Smooth muscle cell (in vitro differentiated cells): ENCODE data around the gene CDH26. TPM values are rescaled to one million over a fixed set of nuclear protein-coding genes. Genes with fewer than 3 reads are reported as not detected.

Source experiments
- DNase-seq: peaks from one replicate; lab custom pipeline; 2025; ENCODE audit not compliant: unreplicated experiment; lab: John Stamatoyannopoulos, UW
- H2AFZ ChIP-seq: fragments of 200-600 bp; sonication (generic); 2 replicates; pipeline ENCODE4 v1.6.0; 2016; ENCODE audit warnings: antibody characterized with exemption, low read depth, mild to moderate bottlenecking
- H3F3A ChIP-seq: fragments of 200-600 bp; sonication (generic); 2 replicates; pipeline ENCODE4 v1.6.0; 2017; ENCODE audit warnings: antibody characterized with exemption, low read depth
- H3K27ac ChIP-seq: fragments of 200-600 bp; sonication (generic); 2 replicates; pipeline ENCODE4 v1.5.1; 2016; ENCODE audit warnings: low read depth, mild to moderate bottlenecking
- H3K27me3 ChIP-seq: fragments of 200-600 bp; sonication (generic); 2 replicates; pipeline ENCODE4 v1.6.1; 2016; ENCODE audit warnings: low read depth, mild to moderate bottlenecking
- H3K36me3 ChIP-seq: fragments of 200-600 bp; sonication (generic); 2 replicates; pipeline ENCODE4 v1.5.1; 2016; ENCODE audit warnings: low read depth
- H3K4me1 ChIP-seq: fragments of 200-600 bp; sonication (generic); 2 replicates; pipeline ENCODE4 v1.5.1; 2016; ENCODE audit warnings: low read depth
- H3K4me2 ChIP-seq: fragments of 200-600 bp; sonication (generic); 2 replicates; pipeline ENCODE4 v1.6.0; 2016; ENCODE audit warnings: mild to moderate bottlenecking
- H3K4me3 ChIP-seq: fragments of 200-600 bp; sonication (generic); 2 replicates; pipeline ENCODE4 v1.5.1; 2016; ENCODE audit warnings: mild to moderate bottlenecking
- H3K79me2 ChIP-seq: fragments of 200-600 bp; sonication (generic); 2 replicates; pipeline ENCODE4 v1.6.0; 2016; ENCODE audit warnings: low read depth, mild to moderate bottlenecking
- H3K9ac ChIP-seq: fragments of 200-600 bp; sonication (generic); 2 replicates; pipeline ENCODE4 v1.6.0; 2016; ENCODE audit warnings: low read depth
- H3K9me3 ChIP-seq: fragments of 200-600 bp; sonication (generic); replicated peaks from 2 replicates; pipeline ENCODE4 v1.5.1; 2016; ENCODE audit warnings: low read depth
- H4K20me1 ChIP-seq: fragments of 200-600 bp; sonication (generic); 2 replicates; pipeline ENCODE4 v1.6.0; 2016; ENCODE audit warnings: low read depth
- WGBS: methylation state at CpG from one replicate; pipeline ENCODE4 v1.1.7; 2016; ENCODE audit warnings: low lambda C conversion rate; 5-methylcytosine and 5-hydroxymethylcytosine counted together
- polyA plus RNA-seq: library from polyadenylated mRNA; unstranded; fragments of >200 nt; fragmentation: Nextera tagmentation; extraction: Ambion mirVana; gene quantifications from 2 replicates; pipeline ENCODE4 v1.2.1, GENCODE V29; 2016
- total RNA-seq: library from RNA; depleted of rRNA; stranded (reverse); fragments of >200 nt; gene quantifications from 2 replicates; pipeline ENCODE4 v1.2.3, GENCODE V29; 2014
- TF ChIP-seq, protein P1 (sequence below): fragments of 200-600 bp; sonication (generic); IDR thresholded peaks from 2 replicates; pipeline ENCODE4 v1.5.1; 2017; ENCODE audit warnings: borderline replicate concordance, mild to moderate bottlenecking, antibody characterized with exemption; ENCODE audit not compliant: insufficient read depth, poor library complexity, severe bottlenecking

CDH26 gene
- total and polyA plus RNA-seq, 2 experiments from 2014 or later = 0.18 to 1.2 TPM

DNA sequence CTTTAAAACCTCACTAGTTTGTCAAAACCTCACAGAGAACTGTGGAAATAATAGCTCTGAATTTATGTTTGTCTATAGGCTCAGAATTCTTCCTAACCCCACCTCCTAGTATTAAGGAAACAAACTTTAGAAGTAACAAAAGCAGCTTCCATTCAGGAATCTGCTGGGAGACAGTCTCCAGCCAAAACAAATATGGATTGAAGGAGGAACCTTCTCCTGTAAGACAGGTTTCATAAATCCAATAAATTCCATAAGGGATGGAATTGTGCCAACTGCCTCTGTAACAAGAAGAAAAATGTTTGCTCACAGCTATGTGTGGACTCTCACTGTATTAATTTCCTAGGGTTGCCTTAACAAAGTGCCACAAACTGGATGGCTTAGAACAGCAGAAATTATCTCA, 32.3 kb upstream of the CDH26 start:
- TF ChIP-seq, protein P1, sequence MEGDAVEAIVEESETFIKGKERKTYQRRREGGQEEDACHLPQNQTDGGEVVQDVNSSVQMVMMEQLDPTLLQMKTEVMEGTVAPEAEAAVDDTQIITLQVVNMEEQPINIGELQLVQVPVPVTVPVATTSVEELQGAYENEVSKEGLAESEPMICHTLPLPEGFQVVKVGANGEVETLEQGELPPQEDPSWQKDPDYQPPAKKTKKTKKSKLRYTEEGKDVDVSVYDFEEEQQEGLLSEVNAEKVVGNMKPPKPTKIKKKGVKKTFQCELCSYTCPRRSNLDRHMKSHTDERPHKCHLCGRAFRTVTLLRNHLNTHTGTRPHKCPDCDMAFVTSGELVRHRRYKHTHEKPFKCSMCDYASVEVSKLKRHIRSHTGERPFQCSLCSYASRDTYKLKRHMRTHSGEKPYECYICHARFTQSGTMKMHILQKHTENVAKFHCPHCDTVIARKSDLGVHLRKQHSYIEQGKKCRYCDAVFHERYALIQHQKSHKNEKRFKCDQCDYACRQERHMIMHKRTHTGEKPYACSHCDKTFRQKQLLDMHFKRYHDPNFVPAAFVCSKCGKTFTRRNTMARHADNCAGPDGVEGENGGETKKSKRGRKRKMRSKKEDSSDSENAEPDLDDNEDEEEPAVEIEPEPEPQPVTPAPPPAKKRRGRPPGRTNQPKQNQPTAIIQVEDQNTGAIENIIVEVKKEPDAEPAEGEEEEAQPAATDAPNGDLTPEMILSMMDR = no peak
- Histone ChIP-seq H3K4me1 (no peaks in the 10 kb centered on the region), H3K4me2 (no peak overlapping the region), H3K9ac (no peak overlapping the region), H3F3A (no peaks in the 10 kb centered on the region), H3K9me3 (no peaks in the 10 kb centered on the region), H4K20me1 (no peaks in the 10 kb centered on the region), H3K27me3 (no peaks in the 10 kb centered on the region), H2AFZ (no peak overlapping the region), H3K79me2 (no peaks in the 10 kb centered on the region), H3K27ac (no peak overlapping the region), H3K36me3 (no peaks in the 10 kb centered on the region), H3K4me3 (no peak overlapping the region)
- no peak for DNase-seq

DNA sequence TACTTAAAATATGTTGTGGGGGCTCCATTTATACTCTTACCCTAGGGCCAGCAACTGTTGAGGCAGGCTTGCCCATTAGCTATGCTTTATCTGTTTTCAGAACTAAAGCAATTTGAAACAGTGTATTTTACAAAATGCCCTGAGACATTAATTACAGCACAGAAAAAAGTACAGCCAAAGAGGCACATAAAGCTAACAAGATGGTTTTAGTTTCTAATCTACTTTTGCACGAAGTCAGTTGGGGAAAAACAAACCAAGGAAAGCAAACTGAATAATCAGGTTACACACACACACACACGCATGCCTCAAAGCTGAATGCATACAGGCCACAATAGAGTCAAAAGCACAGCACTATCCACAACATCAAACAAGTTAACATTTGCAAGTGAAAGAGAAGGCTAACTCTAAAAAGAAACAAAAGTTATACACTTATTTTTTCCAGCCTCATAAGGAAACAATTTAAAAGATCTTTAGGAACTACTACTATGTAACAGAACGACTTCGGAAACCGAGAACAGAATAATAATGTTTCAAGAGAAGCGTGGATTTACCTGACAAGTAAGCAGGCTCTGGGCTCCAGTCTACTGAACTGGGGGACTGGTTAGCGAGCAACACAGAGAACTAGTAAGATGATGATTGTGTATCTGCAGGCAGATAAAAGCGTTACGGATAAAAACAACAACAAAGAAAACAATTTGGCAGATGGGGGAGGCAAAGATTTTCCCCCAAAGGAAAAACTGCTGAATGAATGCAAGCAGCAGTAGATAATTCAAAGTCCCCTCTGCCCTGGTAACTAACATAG, 26.5 kb upstream of the CDH26 start:
- Histone ChIP-seq H3K79me2 (no peaks in the 10 kb centered on the region), H4K20me1 (peaks cover 4% of the 10 kb centered on the region), H3K9ac (no peak overlapping the region), H3K36me3 (no peaks in the 10 kb centered on the region), H3K27me3 (no peaks in the 10 kb centered on the region), H3K4me2 (no peak overlapping the region), H3K9me3 (no peaks in the 10 kb centered on the region), H3F3A (no peaks in the 10 kb centered on the region), H2AFZ (no peak overlapping the region), H3K4me1 (no peaks in the 10 kb centered on the region), H3K27ac (no peak overlapping the region), H3K4me3 (no peak overlapping the region)
- 84% methylated on average over 9 of the region's 9 CpGs for WGBS
- TF ChIP-seq, protein P1 = no peak
- no peak for DNase-seq

DNA sequence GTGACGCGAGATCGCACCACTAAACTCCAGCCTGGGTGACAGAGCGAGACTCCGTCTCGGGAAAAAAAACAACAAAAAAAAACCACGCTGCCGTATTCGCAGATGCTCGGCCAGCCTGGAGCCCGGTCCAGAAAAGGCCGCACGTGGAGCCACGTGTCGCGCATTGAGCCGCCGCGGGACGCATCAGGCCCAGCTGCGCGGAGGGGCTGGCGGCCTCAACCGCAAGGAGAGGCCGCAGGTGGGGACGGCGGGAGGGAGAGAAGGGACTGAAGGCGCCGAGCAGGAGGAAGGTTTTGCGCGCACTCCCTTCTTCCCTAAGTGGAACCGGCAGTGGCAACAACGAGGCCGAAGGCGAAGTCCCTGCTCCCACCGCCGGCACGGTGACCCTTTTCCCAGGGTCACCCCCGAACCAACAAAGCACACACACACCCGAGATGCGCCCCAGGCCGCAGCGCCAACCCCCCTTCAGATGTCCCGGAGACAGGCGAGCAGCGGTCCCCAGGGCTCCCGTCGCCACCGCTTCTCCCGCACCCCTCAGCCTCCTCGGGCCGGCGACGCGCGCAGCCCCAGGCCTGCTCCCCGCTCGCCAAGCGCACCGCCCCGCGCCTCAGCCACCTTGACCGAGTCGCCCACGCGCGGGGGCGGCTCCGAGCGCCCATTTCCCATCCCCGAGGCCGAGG, 25.5 kb upstream of the CDH26 start:
- no peaks in the 10 kb centered on the region for H3K9me3 ChIP-seq
- no peak overlapping the region for H3K9ac ChIP-seq
- H4K20me1 ChIP-seq = peaks cover 12% of the 10 kb centered on the region
- DNase-seq = no peak
- H3K79me2 ChIP-seq = no peaks in the 10 kb centered on the region
- H3F3A ChIP-seq = no peaks in the 10 kb centered on the region
- no peaks in the 10 kb centered on the region for H3K4me1 ChIP-seq
- H3K27ac ChIP-seq = no peak overlapping the region
- TF ChIP-seq, protein P1 = no peak
- WGBS = 98% methylated on average over 64 of the region's 72 CpGs
- no peaks in the 10 kb centered on the region for H3K36me3 ChIP-seq
- H3K4me2 ChIP-seq = no peak overlapping the region
- no peaks in the 10 kb centered on the region for H3K27me3 ChIP-seq
- no peak overlapping the region for H2AFZ ChIP-seq
- H3K4me3 ChIP-seq = no peak overlapping the region
